Heart right ventricle (tissue), 16 donors: ENCODE measurements around the gene TMOD2. TPM values are rescaled to one million over a fixed set of nuclear protein-coding genes. Genes with fewer than 3 reads are reported as not detected.

ENCODE experiments used
- ATAC-seq, 8 donors: fragments of 200-7000 bp; cut with Tn5 transposase; one replicate each; pipeline ENCODE4 v1.9.1; 2020; ENCODE audit warnings: mild to moderate bottlenecking in 8 of 8, moderate library complexity in 8 of 8, moderate number of reproducible peaks in 1 of 8
- DNase-seq, 2 donors: peaks; one replicate each; pipeline ENCODE4 v3.0.0-alpha.2; 2020
- H3K27ac ChIP-seq, 10 donors: fragments of 200-600 bp; sonication (generic) in 2 of 10; one replicate each; pipeline versions ENCODE4 v1.5.0 to v1.8.0; 2020 to 2022; ENCODE audit warnings: mild to moderate bottlenecking in 3 of 10
- H3K27me3 ChIP-seq, 7 donors: fragments of 200-600 bp; one replicate each; pipeline ENCODE4 v1.8.0; 2021 to 2022; ENCODE audit warnings: mild to moderate bottlenecking in 2 of 7
- H3K36me3 ChIP-seq, 9 donors: fragments of 200-600 bp; sonication (generic) in 1 of 9; one replicate each; pipeline versions ENCODE4 v1.5.0 to v1.8.0; 2020 to 2022; ENCODE audit warnings: mild to moderate bottlenecking in 2 of 9
- H3K4me1 ChIP-seq, 9 donors: fragments of 200-600 bp; sonication (generic) in 1 of 9; one replicate each; pipeline versions ENCODE4 v1.5.0 to v1.8.0; 2020 to 2022; ENCODE audit warnings: mild to moderate bottlenecking in 4 of 9
- H3K4me3 ChIP-seq, 10 donors: fragments of 200-600 bp; sonication (generic) in 2 of 10; one replicate each; pipeline versions ENCODE4 v1.5.0 to v1.8.0; 2020 to 2022; ENCODE audit warnings: mild to moderate bottlenecking in 7 of 10, moderate library complexity in 2 of 10
- H3K9me3 ChIP-seq, 11 donors: fragments of 200-600 bp in 10 of 11; sonication (generic) in 2 of 11; one replicate each; pipeline versions ENCODE4 v1.5.0 to v1.8.0; 2013 to 2022; ENCODE audit warnings: mild to moderate bottlenecking in 2 of 11, control low read depth in 1 of 11, moderate library complexity in 1 of 11
- WGBS, 2 donors: extraction: QIAGEN DNeasy Blood & Tissue Kit; methylation state at CpG; one replicate each; pipeline ENCODE4 v1.1.7; 2013; ENCODE audit warnings: inconsistent platforms in 1 of 2; 5-methylcytosine and 5-hydroxymethylcytosine counted together
- intact Hi-C, 10 donors: fragments of 100-400 bp; cut with DNase I; formaldehyde crosslinking; loops; one replicate each; pipeline versions ENCODE4 v1.11.1 to v1.14.2; 2022
- polyA plus RNA-seq, 2 donors: library from polyadenylated mRNA; stranded (reverse); fragments of 200-250 nt; gene quantifications; one replicate each; pipeline ENCODE4 v1.2.3, GENCODE V29; 2013
- total RNA-seq, 10 donors: library from RNA; stranded (reverse); fragmentation: NEBNext Ultra II Directional in 3 of 10; extraction: Animal tissue kit (Norgen Biotek cat#: 25700) in 3 of 10; gene quantifications; one replicate each; pipeline versions ENCODE4 v1.2.1 to v1.2.4, GENCODE V29; 2021 to 2023
- TF ChIP-seq, protein P1 (sequence below), 9 donors: fragments of 200-600 bp; sonication (generic) in 2 of 9; IDR thresholded peaks; one replicate each; pipeline versions ENCODE4 v1.5.0 to v1.8.0; 2021 to 2022; ENCODE audit warnings: antibody characterized with exemption in 9 of 9, mild to moderate bottlenecking in 5 of 9, moderate library complexity in 1 of 9
- donor health status: Arrhythmogenic right ventricular cardiomyopathy.
- donor health status: ischemic (EF 13 %, LVEDD 7.1; RV severe dilation, severe dysfunction).
- donor health status: healthy with polysubstance abuse.
- donor health status: DM: no; HTN: yes; CAD: no.
- donor health status: DM: no; HTN: no; CAD: no.
- donor health status: ischemic (EF 25% LVEDD 6.9; RV normal size, moderate dysfunction).
- donor health status: ischemic (EF 25% LVEDD 5.7; RV mildly dilated, moderate dysfunction).
- donor health status: healthy.
- donor health status: DM: yes; HTN: yes; CAD: no.
- donor health status: Ischemic cardiomyopathy.
- donor health status: ischemic (EF 35%, LVEDD 5.7; RV mildly dilated, moderate dysfunction).
- donor health status: nonischemic (EF 11% LVEDD 7.7; RV severe dilation, severe dysfunction).
- donor health status: DM: yes; HTN: yes; CAD: no.
- donor health status: PGD.
- donor health status: ischemic (EF 29% LVEDD 5.4; RV normal size, mild dysfunction).
- donor health status: nonischemic (EF 23%, LVEDD 6.1; RV moderate dilation, normal function).

TMOD2 gene
- total and polyA plus RNA-seq, 12 donors: 1.5 to 8.5 (median 4.7) TPM

DNA sequence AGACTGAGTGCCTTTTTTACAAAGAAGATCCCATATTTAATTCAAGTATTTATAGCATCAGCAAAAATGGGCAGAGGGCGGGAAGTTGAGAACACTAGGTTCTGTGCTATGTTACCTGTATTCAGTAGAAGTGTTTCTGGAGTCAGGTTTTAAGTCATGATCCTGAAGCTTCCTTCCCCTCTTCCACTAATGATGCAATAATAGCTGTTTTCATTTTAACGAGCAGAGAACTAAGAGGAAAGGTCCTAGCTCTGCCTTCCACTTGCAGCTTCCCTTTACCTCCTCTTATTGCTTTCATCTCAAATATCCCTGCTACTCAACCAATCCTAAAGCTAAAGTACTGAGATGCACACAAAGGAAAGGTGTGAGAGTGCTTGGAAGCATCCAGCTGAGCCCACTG is 61.2 kb downstream of the TMOD2 start:
- no peak overlapping the region for H3K27ac ChIP-seq
- intact Hi-C loops: no loop called here
- H3K4me3 ChIP-seq: no peak overlapping the region
- WGBS, 2 donors: 90 to 96% methylated on average over 2 of the region's 2 CpGs
- TF ChIP-seq, protein P1, sequence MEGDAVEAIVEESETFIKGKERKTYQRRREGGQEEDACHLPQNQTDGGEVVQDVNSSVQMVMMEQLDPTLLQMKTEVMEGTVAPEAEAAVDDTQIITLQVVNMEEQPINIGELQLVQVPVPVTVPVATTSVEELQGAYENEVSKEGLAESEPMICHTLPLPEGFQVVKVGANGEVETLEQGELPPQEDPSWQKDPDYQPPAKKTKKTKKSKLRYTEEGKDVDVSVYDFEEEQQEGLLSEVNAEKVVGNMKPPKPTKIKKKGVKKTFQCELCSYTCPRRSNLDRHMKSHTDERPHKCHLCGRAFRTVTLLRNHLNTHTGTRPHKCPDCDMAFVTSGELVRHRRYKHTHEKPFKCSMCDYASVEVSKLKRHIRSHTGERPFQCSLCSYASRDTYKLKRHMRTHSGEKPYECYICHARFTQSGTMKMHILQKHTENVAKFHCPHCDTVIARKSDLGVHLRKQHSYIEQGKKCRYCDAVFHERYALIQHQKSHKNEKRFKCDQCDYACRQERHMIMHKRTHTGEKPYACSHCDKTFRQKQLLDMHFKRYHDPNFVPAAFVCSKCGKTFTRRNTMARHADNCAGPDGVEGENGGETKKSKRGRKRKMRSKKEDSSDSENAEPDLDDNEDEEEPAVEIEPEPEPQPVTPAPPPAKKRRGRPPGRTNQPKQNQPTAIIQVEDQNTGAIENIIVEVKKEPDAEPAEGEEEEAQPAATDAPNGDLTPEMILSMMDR (IDR thresholded peaks at IDR 0.05): no peak
- DNase-seq (no peak), ATAC-seq (no peak)
- peaks cover 0 to 42% (median 4%) of the 10 kb centered on the region in 9 donors for H3K36me3 ChIP-seq
- H3K4me1 ChIP-seq: peaks cover 0 to 13% (median 0%) of the 10 kb centered on the region in 9 donors
- no peaks in the 10 kb centered on the region for H3K27me3 ChIP-seq
- H3K9me3 ChIP-seq: no peaks in the 10 kb centered on the region

DNA sequence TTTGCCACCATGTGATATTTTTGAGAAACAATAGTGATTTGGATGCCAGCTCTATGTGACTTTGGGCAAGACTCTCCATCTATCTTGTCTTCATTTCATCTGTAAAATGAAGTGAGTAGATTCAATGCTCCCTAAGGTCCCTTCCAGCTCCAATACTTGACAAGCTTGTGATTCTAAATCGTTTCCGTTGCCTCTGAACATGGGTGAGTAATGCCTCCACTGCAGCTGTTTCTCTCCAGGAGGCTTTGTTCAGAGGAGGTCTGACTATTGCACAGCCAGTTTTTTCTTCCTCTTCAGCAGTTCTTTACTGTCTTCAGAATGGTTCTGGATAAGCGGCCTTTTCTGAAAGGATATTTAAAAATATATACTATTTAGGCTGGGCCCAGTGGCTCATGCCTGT is 63.2 kb downstream of the TMOD2 start:
- intact Hi-C loops: no loop called here
- Histone ChIP-seq H3K27ac (no peak overlapping the region), H3K36me3 (peaks cover 0 to 23% (median 0%) of the 10 kb centered on the region in 9 donors), H3K9me3 (no peaks in the 10 kb centered on the region), H3K27me3 (no peaks in the 10 kb centered on the region), H3K4me1 (peaks cover 0 to 13% (median 0%) of the 10 kb centered on the region in 9 donors), H3K4me3 (no peak overlapping the region)
- TF ChIP-seq, protein P1 (IDR thresholded peaks at IDR 0.05): no peak
- no peak for ATAC-seq
- 93 to 97% methylated on average over 3 of the region's 3 CpGs for WGBS, 2 donors
- DNase-seq: no peak

DNA sequence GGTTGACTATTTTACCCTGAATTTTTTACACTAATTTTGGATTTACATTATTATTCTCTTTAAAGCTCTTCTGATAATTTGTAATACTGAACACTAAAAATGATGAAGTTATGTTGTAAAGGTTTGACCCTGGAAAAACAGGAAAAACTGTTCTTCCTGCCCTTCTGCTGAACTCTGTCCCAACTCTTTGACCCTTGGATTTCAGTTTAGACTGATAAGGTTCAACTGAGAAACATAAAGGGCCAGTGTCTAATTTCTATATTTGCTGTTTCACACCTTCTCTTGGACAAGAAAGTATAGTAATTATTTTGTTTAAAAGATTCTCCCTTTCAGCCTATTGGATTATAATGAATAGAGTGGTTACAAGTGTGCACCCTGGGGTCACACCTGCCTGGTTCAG is 65.2 kb downstream of the TMOD2 start:
- peaks cover 0 to 6% (median 0%) of the 10 kb centered on the region in 9 donors for H3K36me3 ChIP-seq
- ATAC-seq (no peak), DNase-seq (no peak)
- H3K27me3 ChIP-seq: no peaks in the 10 kb centered on the region
- H3K4me3 ChIP-seq: no peak overlapping the region
- H3K4me1 ChIP-seq: peaks cover 0 to 13% (median 0%) of the 10 kb centered on the region in 9 donors
- intact Hi-C loops: no loop called here
- H3K9me3 ChIP-seq: peaks cover 0 to 14% (median 7%) of the 10 kb centered on the region in 11 donors
- H3K27ac ChIP-seq: no peak overlapping the region
- TF ChIP-seq, protein P1 (IDR thresholded peaks at IDR 0.05): no peak

DNA sequence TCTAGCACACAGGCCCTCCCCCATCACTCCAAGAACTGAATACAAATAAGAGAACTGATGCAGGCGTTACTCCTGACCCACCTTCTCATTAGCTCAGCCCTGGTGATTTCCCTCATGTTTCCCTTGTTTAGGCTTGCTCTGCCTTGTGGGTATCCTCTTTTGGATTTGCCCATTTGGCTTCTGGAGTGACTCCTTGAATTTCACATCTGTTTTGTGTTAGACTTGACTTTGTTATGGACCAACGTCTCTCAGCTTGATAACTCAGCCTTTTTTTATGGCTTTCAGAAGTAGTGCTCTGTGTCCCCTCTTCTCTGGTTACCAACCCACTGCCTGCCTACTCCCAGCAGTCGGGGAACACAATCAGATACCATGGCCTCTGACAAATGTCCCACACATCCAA is 66.8 kb downstream of the TMOD2 start:
- Histone ChIP-seq H3K27me3 (no peaks in the 10 kb centered on the region), H3K9me3 (peaks cover 0 to 19% (median 10%) of the 10 kb centered on the region in 11 donors), H3K4me1 (peaks cover 0 to 13% (median 0%) of the 10 kb centered on the region in 9 donors), H3K4me3 (no peak overlapping the region), H3K27ac (no peak overlapping the region), H3K36me3 (peaks cover 0 to 3% (median 0%) of the 10 kb centered on the region in 9 donors)
- no peak for ATAC-seq
- no peak for DNase-seq
- TF ChIP-seq, protein P1 (IDR thresholded peaks at IDR 0.05): no peak
- 72 to 83% methylated on average over 3 of the region's 3 CpGs for WGBS, 2 donors
- intact Hi-C loops: no loop called here
